ENCODE measurements around the gene PLEKHB1.
"Not testable (repeated sequence)": the region's sequence is repeated elsewhere in the genome, so short reads cannot be mapped to it uniquely, and the experiment has no call there.

Gene PLEKHB1

GRCh38 chr11:73648571-73649046 lies 2.2 kb downstream of the PLEKHB1 start:
- DNase-seq (no peak), ATAC-seq (no peak)

- ATAC-seq = no peak
- no peak for DNase-seq
Observed at GRCh38 chr11:73649206-73649605, 2.8 kb downstream of the PLEKHB1 start.

- ATAC-seq = no peak
- DNase-seq = no peak
Observed at GRCh38 chr11:73650400-73650799, 4.0 kb downstream of the PLEKHB1 start.

GRCh38 chr11:73651252-73651651 lies 4.9 kb downstream of the PLEKHB1 start:
- ATAC-seq (no peak), DNase-seq (no peak)

GRCh38 chr11:73651661-73652045 lies 5.3 kb downstream of the PLEKHB1 start:
- no peak for DNase-seq
- no peak for ATAC-seq

GRCh38 chr11:73652046-73652730 lies 5.8 kb downstream of the PLEKHB1 start:
- DNase-seq (no peak), ATAC-seq (no peak)

- no peak for DNase-seq
- no peak for ATAC-seq
Observed at GRCh38 chr11:73652856-73653559, 6.6 kb downstream of the PLEKHB1 start.

GRCh38 chr11:73653996-73654395 lies 7.6 kb downstream of the PLEKHB1 start:
- no peak for ATAC-seq

GRCh38 chr11:73654482-73655021 lies 8.2 kb downstream of the PLEKHB1 start:
- no peak for ATAC-seq
- no peak for DNase-seq

More at GRCh38 chr11:73653996-73654395, 7.6 kb downstream of the PLEKHB1 start:
- DNase-seq = no peak

- ATAC-seq (no peak), DNase-seq (no peak)
Observed at GRCh38 chr11:73655686-73656085, 9.3 kb downstream of the PLEKHB1 start.

- no peak for DNase-seq
- no peak for ATAC-seq
Observed at GRCh38 chr11:73656985-73657384, 10.6 kb downstream of the PLEKHB1 start.

- DNase-seq (no peak), ATAC-seq (no peak)
Observed at GRCh38 chr11:73659961-73660360, 13.6 kb downstream of the PLEKHB1 start.

GRCh38 chr11:73660497-73661034 lies 14.2 kb downstream of the PLEKHB1 start:
- DNase-seq (no peak), ATAC-seq (peak; percentile 24)

- peak; percentile 90 for ATAC-seq
- peak; percentile 93 for DNase-seq
Observed at GRCh38 chr11:73661035-73661628, 14.8 kb downstream of the PLEKHB1 start.

GRCh38 chr11:73662445-73663157 lies 16.2 kb downstream of the PLEKHB1 start:
- DNase-seq (no peak), ATAC-seq (no peak)

- ATAC-seq = no peak
- DNase-seq = no peak
Observed at GRCh38 chr11:73663604-73664495, 17.5 kb downstream of the PLEKHB1 start.

- no peak for ATAC-seq
Observed at GRCh38 chr11:73664877-73665276, 18.5 kb downstream of the PLEKHB1 start.

GRCh38 chr11:73667891-73668290 lies 21.5 kb downstream of the PLEKHB1 start:
- ATAC-seq = no peak
- no peak for DNase-seq

More at GRCh38 chr11:73664877-73665276, 18.5 kb downstream of the PLEKHB1 start:
- DNase-seq = no peak

GRCh38 chr11:73670808-73671207 lies 24.4 kb downstream of the PLEKHB1 start:
- DNase-seq (no peak), ATAC-seq (no peak)

GRCh38 chr11:73671701-73672100 lies 25.3 kb downstream of the PLEKHB1 start:
- no peak for ATAC-seq
- DNase-seq = no peak

GRCh38 chr11:73676552-73676951 lies 30.2 kb downstream of the PLEKHB1 start:
- not testable (repeated sequence) for DNase-seq, ATAC-seq

Data from stimulated activated naive CD8-positive, alpha-beta T cell treated with anti-CD3 and anti-CD28 coated beads, Interleukin-15, Interleukin-2, amounts not matched to agents 100 U/mL and 50 U/mL, for 24 hours (primary cell).